HG02623 (cell line): ENCODE data around the gene SSR1.
"Not testable (repeated sequence)": the region's sequence is repeated elsewhere in the genome, so short reads cannot be mapped to it uniquely, and the experiment has no call there.

ENCODE experiments used
- ATAC-seq: cut with Tn5 transposase; IDR thresholded peaks from one replicate; pipeline ENCODE4 v1.9.1; 2021; ENCODE audit warnings: moderate library complexity; ENCODE audit not compliant: unreplicated experiment

The SSR1 gene

GRCh38 chr6:7312616-7313504 lies at the start of gene SSR1:
SSR1 (minus strand) TSS chr6:7313199; CDS start chr6:7313120, 79 bp downstream.
- peak; percentile 98 for ATAC-seq

GRCh38 chr6:7351916-7352315 lies 38.9 kb upstream of the SSR1 start:
- not testable (repeated sequence) for ATAC-seq

- not testable (repeated sequence) for ATAC-seq
These were observed 37.6 kb upstream of the SSR1 start for GRCh38 chr6:7350591-7350990.

GRCh38 chr6:7347551-7347997 lies 34.6 kb upstream of the SSR1 start:
- not testable (repeated sequence) for ATAC-seq

GRCh38 chr6:7344773-7345450 lies 31.9 kb upstream of the SSR1 start:
- not testable (repeated sequence) for ATAC-seq

GRCh38 chr6:7343546-7344475 lies 30.8 kb upstream of the SSR1 start:
- no peak for ATAC-seq

GRCh38 chr6:7341989-7342742 lies 29.2 kb upstream of the SSR1 start:
- ATAC-seq = no peak

- ATAC-seq = no peak
These were observed 28.3 kb upstream of the SSR1 start for GRCh38 chr6:7341271-7341670.

DNA sequence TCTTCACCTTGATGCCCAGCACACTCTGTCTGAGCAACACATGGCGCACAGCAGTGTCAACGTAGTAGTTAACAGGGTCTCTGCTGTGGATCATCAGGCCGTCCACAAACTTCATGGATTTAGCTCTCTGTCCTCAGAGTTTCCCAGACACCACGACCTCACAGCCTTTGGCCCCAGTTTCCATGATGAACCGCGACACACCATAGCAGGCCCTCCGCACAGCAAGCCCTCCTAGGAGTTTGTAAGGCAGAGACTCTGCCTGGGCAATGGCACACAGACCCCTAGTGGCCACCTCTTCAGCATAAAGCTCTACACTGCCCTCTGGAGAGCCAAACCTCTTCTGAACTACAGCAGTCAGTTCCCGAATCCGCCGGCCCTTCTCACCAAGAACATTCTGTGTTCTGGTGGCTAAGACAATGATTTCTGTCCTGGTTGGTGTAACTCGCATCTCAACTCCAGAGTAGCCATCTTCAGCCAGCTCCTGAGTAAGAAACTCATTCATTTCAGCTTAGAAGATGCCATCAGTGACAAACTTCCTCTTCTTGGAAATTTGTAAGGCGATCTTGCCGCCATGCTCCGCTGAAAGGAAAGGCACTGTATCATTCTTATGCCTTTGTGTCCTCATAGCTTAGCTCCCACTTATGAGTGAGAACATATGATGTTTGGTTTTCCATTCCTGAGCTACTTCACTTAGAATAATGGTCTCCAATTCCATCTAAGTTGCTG lies 26.2 kb upstream of the SSR1 start:
- not testable (repeated sequence) for ATAC-seq

- ATAC-seq = no peak
These were observed 25.0 kb upstream of the SSR1 start for GRCh38 chr6:7338031-7338430.

- no peak for ATAC-seq
These were observed 22.5 kb upstream of the SSR1 start for GRCh38 chr6:7335519-7335918.

DNA sequence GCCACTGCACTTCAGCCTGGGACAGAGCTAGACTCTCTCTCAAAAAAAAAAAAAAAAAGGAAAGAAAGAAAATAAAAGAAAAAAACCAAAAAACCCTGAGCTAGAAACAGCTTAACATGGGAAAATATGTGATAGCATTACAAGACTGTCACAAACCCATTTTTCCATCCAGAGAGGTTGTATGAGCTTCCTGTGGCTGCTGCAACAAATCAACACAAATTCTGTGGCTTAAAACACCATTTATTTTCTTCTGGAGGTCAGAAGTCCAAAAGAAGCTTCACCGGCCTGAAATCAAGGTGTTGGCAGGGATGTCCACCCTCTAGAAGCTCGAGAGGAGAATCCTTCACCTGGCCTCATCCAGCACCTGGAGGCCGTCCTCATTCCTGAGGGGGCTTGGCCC lies 21.7 kb upstream of the SSR1 start:
- ATAC-seq = no peak

- ATAC-seq = no peak
These were observed 19.2 kb upstream of the SSR1 start for GRCh38 chr6:7332090-7332745.

DNA sequence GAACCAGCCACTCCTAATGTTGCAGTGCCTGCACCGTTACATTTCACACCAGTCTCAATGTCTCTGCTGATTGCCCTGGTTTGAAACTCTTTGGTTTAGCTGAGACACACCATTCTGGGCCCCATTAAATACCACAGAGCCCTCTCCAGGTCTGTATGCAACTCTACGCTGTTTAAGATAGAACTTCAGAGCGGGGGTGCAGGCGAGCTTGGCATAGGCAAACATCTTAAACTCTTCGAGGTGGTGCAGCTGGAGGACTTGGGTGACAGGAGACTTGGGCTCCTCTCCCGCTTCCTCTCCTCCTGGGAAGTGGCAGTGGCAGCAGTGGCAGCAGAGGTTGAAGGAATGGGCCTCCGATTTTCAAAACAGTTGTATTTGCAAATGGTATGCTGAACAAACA lies 18.5 kb upstream of the SSR1 start:
- no peak for ATAC-seq

GRCh38 chr6:7328243-7328642 lies 15.2 kb upstream of the SSR1 start:
- no peak for ATAC-seq

DNA sequence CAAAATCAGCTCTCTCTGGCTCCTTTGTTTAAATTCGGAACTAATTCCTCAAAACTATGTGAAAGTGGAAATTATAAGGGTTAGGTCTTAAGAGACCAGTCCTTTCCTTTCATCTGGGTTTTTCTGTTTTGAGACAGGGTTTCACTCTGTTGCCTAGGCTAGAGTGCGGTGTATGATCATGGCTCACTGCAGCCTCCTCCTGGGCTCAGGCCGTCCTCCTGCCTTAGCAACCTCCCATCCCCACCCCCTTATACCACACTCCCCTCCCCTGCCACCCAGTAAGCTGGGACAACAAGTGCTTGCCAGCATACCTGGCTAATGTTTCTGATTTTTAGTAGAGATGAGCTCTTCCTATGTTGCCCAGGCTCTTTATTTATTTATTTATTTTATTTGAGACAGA lies 12.8 kb upstream of the SSR1 start:
- no peak for ATAC-seq

DNA sequence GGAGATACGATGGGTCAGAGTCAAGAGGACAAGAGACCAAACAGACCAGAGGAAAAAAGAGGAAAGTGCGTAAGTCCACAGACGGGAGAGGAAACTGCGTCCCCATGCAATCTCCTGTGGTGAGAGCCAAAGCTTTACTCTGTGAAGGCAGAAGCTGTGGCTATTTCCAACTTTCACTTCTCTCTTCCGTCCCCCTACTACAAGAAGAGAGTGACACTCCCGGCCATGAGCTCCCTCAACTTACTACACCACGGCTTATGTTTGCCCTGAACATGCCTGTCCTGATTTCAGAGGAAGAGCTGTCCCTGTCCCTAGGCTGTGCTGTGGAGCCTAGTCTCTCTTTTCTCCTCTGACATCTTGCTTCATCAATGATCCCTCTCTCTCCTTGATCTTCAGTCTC lies 11.5 kb upstream of the SSR1 start:
- no peak for ATAC-seq

DNA sequence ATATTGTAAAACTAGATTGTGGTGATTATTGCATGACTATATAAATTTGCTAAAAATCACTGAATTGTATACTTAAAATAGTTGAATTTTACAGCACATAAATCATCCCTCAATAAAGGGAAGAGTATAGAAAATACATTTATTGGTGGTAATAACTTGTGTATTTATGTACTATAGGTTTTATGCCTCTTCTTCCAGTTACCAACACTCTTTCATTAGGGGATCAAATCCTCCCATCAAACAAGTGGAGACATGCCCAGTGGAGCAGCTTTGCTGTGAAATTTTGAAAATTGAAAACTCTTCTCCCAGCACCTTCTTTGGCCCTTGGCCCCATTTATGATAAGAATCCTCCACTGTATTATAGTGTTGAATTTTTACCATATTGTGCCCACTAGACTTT lies 10.1 kb upstream of the SSR1 start:
- ATAC-seq = no peak

DNA sequence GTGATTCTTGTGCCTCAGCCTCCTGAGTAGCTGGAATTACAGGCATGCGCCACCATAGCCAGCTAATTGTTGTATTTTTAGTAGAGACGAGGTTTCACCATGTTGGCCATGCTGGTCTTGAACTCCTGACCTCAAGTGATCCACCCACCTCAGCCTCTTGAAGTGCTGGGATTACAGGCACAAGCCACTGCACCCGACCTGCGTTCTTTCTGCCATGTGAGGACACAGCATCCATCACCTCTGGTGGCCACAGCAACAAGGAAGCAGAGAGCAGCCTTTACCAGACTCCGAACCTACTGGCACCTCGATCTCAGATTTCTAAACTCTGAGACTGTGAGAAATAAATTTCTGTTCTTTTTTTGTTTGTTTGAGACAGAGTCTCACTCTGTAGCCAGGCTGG lies 8.9 kb upstream of the SSR1 start:
- not testable (repeated sequence) for ATAC-seq
